HG03378 (cell line): Measurements from ENCODE around the gene MAN1A2.

Source experiments
- ATAC-seq: cut with Tn5 transposase; IDR thresholded peaks from one replicate; pipeline ENCODE4 v1.9.1; 2021; ENCODE audit warnings: mild to moderate bottlenecking, moderate library complexity; ENCODE audit not compliant: unreplicated experiment

MAN1A2 gene

GRCh38 chr1:117573386-117574023, 206.3 kb downstream of the MAN1A2 start:
- ATAC-seq: no peak

- no peak for ATAC-seq
Measured at GRCh38 chr1:117574161-117574835, 207.0 kb downstream of the MAN1A2 start.

- ATAC-seq: no peak
Measured at GRCh38 chr1:117575586-117576225, 208.5 kb downstream of the MAN1A2 start.

- ATAC-seq: no peak
Measured at GRCh38 chr1:117576236-117576635, 209.0 kb downstream of the MAN1A2 start.

- ATAC-seq: no peak
Measured at GRCh38 chr1:117577191-117577885, 210.1 kb downstream of the MAN1A2 start.

- no peak for ATAC-seq
Measured at GRCh38 chr1:117578466-117578865, 211.2 kb downstream of the MAN1A2 start.
